ENCODE results near the gene ARAP2. TPM values are rescaled to one million over a fixed set of nuclear protein-coding genes. Genes with fewer than 3 reads are reported as not detected.

Gene ARAP2
- total and polyA plus RNA-seq, 2 donors (not counting 3 experiments of a cell fraction or from before 2014, with no cell fraction given): not detected

DNA sequence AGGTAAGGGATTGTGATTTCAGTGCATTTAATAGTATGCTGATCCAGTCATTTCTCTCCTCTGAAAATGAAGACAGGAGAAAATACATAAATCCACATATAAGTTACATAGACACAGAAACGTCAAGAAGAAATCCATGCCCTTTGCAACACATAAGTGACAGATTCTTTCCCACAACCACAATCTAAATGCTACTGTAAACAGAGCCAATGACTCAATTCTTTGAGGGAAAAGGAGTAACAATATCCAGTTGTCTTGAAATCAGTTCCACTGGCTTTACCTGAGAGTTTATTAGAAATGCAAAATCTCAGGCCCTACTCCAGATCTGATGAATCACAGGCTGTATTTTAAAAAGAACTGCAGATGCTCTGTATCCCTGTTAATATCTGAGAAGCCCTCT lies 66.4 kb downstream of the ARAP2 start:
- Histone ChIP-seq H3K9me1 (replicated peaks; ENCODE audit: control insufficient read depth, extremely low read depth, insufficient read depth, low read length) (no peaks in the 10 kb centered on the region), H2AFZ (ENCODE audit: low read depth, low read length) (no peak overlapping the region), H3K79me2 (ENCODE audit: control insufficient read depth, insufficient read depth, low read length) (no peaks in the 10 kb centered on the region), H4K20me1 (replicated peaks; ENCODE audit: control insufficient read depth, extremely low read depth, insufficient read depth, low read length) (no peaks in the 10 kb centered on the region), H3K36me3 (ENCODE audit: control insufficient read depth in 2 of 2, extremely low read depth in 1 of 2, insufficient read depth in 2 of 2, low read length in 2 of 2) (no peaks in the 10 kb centered on the region), H3K4me1 (ENCODE audit: control insufficient read depth, extremely low read depth, insufficient read depth, low read length) (no peaks in the 10 kb centered on the region), H3K27me3 (ENCODE audit: control insufficient read depth in 2 of 2, insufficient read depth in 2 of 2, low read length in 2 of 2) (no peaks in the 10 kb centered on the region), H3K4me2 (ENCODE audit: insufficient read depth, low read length) (no peak overlapping the region), H3K4me3 (replicated peaks in 1 of 3; ENCODE audit: insufficient read depth in 1 of 3, low read depth in 1 of 3, low read length in 3 of 3) (no peak overlapping the region), H3K27ac (ENCODE audit: insufficient read depth, low read depth, low read length) (no peak overlapping the region), H3K9me3 (replicated peaks; ENCODE audit: control insufficient read depth, insufficient read depth, low read length) (no peaks in the 10 kb centered on the region), H3K9ac (replicated peaks; ENCODE audit: extremely low read depth, insufficient read depth, low read length) (no peak overlapping the region)
- FAIRE-seq (no peak), DNase-seq (ENCODE audit: low read depth, low spot score) (no peak)
- intact Hi-C loops (cut with micrococcal nuclease) (no loop called here), dilution Hi-C loops (cut with MboI; ENCODE audit: extremely low pct_ligation_motif_present, low sequenced_read_pairs) (no loop called here)
- no peak for TF ChIP-seq GATA2 (IDR thresholded peaks at IDR 0.05; ENCODE audit: insufficient read depth, insufficient read length, low read depth, low read length)
- no peak for TF ChIP-seq POLR2AphosphoS5 (IDR thresholded peaks at IDR 0.05; ENCODE audit: insufficient read depth, low read depth, low read length)
- TF ChIP-seq FOS (IDR thresholded peaks at IDR 0.05; ENCODE audit: borderline replicate concordance, insufficient read depth, low read length): no peak
- no peak for TF ChIP-seq MYC (IDR thresholded peaks at IDR 0.05; ENCODE audit: low read depth, low read length)
- no peak for TF ChIP-seq JUN (IDR thresholded peaks at IDR 0.05; ENCODE audit: borderline replicate concordance, insufficient read depth, insufficient read length, low read depth)
- TF ChIP-seq, protein P1, sequence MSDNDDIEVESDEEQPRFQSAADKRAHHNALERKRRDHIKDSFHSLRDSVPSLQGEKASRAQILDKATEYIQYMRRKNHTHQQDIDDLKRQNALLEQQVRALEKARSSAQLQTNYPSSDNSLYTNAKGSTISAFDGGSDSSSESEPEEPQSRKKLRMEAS (IDR thresholded peaks at IDR 0.05; ENCODE audit: insufficient read depth, insufficient read length): no peak
- no peak for TF ChIP-seq POLR2A (IDR thresholded peaks at IDR 0.05; ENCODE audit: low read depth, low read length)
- TF ChIP-seq, protein P2, sequence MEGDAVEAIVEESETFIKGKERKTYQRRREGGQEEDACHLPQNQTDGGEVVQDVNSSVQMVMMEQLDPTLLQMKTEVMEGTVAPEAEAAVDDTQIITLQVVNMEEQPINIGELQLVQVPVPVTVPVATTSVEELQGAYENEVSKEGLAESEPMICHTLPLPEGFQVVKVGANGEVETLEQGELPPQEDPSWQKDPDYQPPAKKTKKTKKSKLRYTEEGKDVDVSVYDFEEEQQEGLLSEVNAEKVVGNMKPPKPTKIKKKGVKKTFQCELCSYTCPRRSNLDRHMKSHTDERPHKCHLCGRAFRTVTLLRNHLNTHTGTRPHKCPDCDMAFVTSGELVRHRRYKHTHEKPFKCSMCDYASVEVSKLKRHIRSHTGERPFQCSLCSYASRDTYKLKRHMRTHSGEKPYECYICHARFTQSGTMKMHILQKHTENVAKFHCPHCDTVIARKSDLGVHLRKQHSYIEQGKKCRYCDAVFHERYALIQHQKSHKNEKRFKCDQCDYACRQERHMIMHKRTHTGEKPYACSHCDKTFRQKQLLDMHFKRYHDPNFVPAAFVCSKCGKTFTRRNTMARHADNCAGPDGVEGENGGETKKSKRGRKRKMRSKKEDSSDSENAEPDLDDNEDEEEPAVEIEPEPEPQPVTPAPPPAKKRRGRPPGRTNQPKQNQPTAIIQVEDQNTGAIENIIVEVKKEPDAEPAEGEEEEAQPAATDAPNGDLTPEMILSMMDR (IDR thresholded peaks at IDR 0.05; ENCODE audit: extremely low read depth in 1 of 2, insufficient read depth in 1 of 2, low read depth in 1 of 2, low read length in 2 of 2): no peak
- TF ChIP-seq EZH2 (IDR thresholded peaks at IDR 0.05; ENCODE audit: borderline replicate concordance, low read depth, low read length, severe bottlenecking): no peak
- BruUV-seq (replicated peaks): no TSS peak
- POLR2A ChIA-PET: no interaction called here
- CTCF ChIA-PET: no interaction called here

All from endothelial cell of umbilical vein (primary cell).